Embryonic facial prominence (tissue), 1 donor: ENCODE data around the gene TAF7L.

ENCODE experiments used
- DNase-seq: peaks from one replicate; pipeline ENCODE4 v3.0.0-alpha.2; 2016; ENCODE audit errors: extremely low spot score

TAF7L gene

DNA sequence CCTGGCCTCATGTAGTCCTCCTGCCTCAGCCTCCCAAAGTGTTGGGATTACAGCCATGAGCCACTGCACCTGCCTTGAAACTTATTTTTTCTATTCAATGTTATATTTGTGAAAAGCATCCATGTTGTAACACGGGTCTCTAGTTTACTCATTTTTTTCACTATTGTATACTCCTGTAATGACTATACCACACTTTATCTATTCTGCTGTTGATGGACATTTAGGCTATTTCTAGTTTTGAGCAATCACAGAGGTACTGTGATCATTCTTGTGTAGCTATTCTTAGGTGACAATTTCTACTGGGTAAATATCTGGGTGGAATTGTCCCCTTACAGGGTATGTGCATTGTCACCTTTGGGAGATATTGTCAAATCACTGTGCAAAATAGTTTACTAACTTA lies 67.9 kb downstream of the TAF7L start:
- DNase-seq, result no peak

DNA sequence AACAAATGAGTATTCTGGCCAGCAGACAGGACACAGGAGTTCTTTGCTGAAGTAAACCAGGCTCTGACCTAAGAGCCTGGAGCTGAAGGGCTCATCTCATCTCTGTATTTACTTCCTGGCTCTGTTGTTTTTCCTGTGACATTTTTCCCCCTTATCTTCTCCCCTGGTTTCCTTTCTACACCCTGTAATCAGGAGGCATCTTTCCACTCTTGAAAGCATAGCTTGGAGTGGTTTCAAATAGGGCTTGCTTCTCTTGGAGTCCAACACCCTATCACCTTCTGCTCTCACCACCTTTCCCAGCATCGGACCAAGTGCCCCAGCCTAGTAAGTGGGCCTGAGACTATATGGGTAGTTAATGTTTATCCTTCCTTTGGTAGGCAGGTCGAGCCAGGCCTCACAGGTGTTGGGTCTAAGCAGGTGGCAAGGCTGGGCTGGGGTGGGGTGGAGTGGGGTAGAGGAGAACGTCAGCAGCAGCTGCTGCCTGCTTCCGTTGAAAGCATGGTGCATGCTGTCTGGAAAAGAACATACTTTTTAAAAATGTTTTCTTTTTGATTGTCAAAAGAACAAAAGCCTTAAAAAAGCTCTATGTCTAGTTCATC lies 70.4 kb downstream of the TAF7L start:
- no peak for DNase-seq

DNA sequence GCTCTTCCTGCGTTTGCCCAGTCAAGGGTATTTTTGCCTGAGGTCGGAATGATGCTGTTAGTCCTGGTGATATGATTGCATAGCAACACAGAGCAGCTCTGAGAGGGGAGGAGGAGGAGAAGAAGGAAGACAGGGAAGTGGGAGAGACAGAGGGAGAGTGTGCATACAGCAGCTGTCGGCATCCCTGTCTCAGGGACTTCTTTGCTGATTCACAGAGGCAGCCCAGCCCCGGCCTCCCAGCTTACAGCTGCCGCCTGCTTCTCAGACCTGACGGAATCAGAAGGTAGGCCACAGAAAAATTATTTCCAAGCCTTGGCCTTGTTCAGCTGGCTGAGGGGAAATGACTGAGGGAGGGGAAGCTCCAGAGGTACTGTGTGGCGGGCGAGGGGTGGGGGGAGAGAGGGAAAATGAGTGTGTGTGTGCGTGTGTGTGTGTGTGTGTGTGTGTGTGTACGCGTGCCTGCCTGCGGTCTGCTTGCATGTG lies 71.2 kb downstream of the TAF7L start:
- peak; percentile 25 for DNase-seq

- no peak for DNase-seq
These were observed 71.8 kb downstream of the TAF7L start, which contains the start of gene DRP2 for GRCh38 chrX:101219116-101219863. TSS of gene DRP2 (plus strand) at chrX:101219786. CDS start at chrX:101231648, 11,862 bp downstream.
